Measurements from ENCODE around the gene ZYG11B. TPM values are rescaled to one million over a fixed set of nuclear protein-coding genes. Genes with fewer than 3 reads are reported as not detected.

ZYG11B gene

DNA sequence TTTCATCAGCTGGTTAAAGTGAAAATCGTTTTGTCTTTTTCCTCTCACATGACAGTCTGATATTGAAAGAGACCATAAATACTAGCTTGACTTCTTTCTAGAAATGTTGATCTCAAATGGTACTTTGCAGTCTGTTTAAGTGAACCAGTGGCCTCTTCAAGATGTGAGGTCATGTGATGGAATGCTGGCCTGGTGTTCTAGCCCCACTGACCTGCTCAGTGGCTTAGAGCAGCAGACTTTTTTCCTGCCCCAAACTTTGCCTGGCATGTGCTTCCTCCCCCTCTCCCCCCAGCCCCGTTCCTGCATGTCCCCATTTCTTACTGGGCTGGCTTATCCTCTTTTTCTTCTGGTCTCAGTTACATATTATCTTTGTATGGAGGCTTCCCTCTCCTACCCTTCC lies 150.6 kb downstream of the ZYG11B start:
- no peak overlapping the region for H3K4ac ChIP-seq (ENCODE audit: low read length)
- DNase-seq (ENCODE audit: low spot score), result no peak
- H3K27ac ChIP-seq (replicated peaks; ENCODE audit: low read length), result no peak overlapping the region
- no peak overlapping the region for H2AK5ac ChIP-seq (ENCODE audit: low read depth, low read length)
- H3K18ac ChIP-seq (ENCODE audit: low read length), result no peak overlapping the region
- H4K91ac ChIP-seq (ENCODE audit: low read depth, low read length, poor library complexity), result no peak overlapping the region
- no peak overlapping the region for H2BK5ac ChIP-seq (ENCODE audit: low read length)
- peaks cover 0 to 2% (median 0%) of the 10 kb centered on the region in 3 experiments for H3K27me3 ChIP-seq (ENCODE audit: control insufficient read depth in 3 of 3, insufficient read depth in 3 of 3, low read depth in 1 of 3, low read length in 3 of 3)
- H4K8ac ChIP-seq (ENCODE audit: low read depth, low read length), result no peak overlapping the region
- H3K23ac ChIP-seq (ENCODE audit: low read depth, low read length, poor library complexity), result no peak overlapping the region
- no peaks in the 10 kb centered on the region for H3K79me1 ChIP-seq (ENCODE audit: low read depth, low read length)
- H2AFZ ChIP-seq (ENCODE audit: low read length), result no peak overlapping the region
- H3K9ac ChIP-seq (ENCODE audit: low read depth, low read length, poor library complexity), result no peak overlapping the region
- no peaks in the 10 kb centered on the region for H3K36me3 ChIP-seq (replicated peaks in 1 of 2; ENCODE audit: control insufficient read depth in 2 of 2, insufficient read depth in 2 of 2, low read length in 2 of 2)
- no peaks in the 10 kb centered on the region for H3K9me3 ChIP-seq (replicated peaks in 1 of 2; ENCODE audit: control insufficient read depth in 2 of 2, insufficient read depth in 1 of 2, low read depth in 1 of 2, low read length in 2 of 2)
- H2BK15ac ChIP-seq (ENCODE audit: low read length), result no peak overlapping the region
- no CpG with 5 or more reads among the region's 2 CpGs for WGBS, 2 donors (ENCODE audit: extremely low coverage in 2 of 2, insufficient read length in 2 of 2, insufficient replicate concordance in 1 of 2)
- no peak overlapping the region for H2BK120ac ChIP-seq (ENCODE audit: low read depth, low read length)
- H3K4me2 ChIP-seq (ENCODE audit: insufficient read depth, low read length, poor library complexity, severe bottlenecking), result no peak overlapping the region
- H3K4me1 ChIP-seq (ENCODE audit: control insufficient read depth in 2 of 2, insufficient read depth in 1 of 2, low read depth in 1 of 2, low read length in 2 of 2), result peaks cover 0 to 1% of the 10 kb centered on the region in 2 donors
- no peak overlapping the region for H2BK12ac ChIP-seq (ENCODE audit: low read length)
- no peak overlapping the region for H3K4me3 ChIP-seq (ENCODE audit: low read length in 2 of 2)
- H3K14ac ChIP-seq (ENCODE audit: low read length), result no peak overlapping the region

Small RNAs within 50 kb of the gene (small RNA-seq; reads per million reads assigned to genes)
- gene RN7SL62P (ENCODE audit: insufficient read depth) (not detected), gene RNU2-30P (ENCODE audit: insufficient read depth) (not detected), gene RNU6-969P (ENCODE audit: insufficient read depth) (not detected)
